GM12872 (cell line): ENCODE data around the gene NDST1.

Experiments used
- TF ChIP-seq, protein P1 (sequence below): IDR thresholded peaks from 3 replicates; pipeline ENCODE4 v1.5.1; 2011; ENCODE audit warnings: low read depth, mild to moderate bottlenecking, low read length, moderate library complexity; ENCODE audit not compliant: insufficient read depth

The NDST1 gene

DNA sequence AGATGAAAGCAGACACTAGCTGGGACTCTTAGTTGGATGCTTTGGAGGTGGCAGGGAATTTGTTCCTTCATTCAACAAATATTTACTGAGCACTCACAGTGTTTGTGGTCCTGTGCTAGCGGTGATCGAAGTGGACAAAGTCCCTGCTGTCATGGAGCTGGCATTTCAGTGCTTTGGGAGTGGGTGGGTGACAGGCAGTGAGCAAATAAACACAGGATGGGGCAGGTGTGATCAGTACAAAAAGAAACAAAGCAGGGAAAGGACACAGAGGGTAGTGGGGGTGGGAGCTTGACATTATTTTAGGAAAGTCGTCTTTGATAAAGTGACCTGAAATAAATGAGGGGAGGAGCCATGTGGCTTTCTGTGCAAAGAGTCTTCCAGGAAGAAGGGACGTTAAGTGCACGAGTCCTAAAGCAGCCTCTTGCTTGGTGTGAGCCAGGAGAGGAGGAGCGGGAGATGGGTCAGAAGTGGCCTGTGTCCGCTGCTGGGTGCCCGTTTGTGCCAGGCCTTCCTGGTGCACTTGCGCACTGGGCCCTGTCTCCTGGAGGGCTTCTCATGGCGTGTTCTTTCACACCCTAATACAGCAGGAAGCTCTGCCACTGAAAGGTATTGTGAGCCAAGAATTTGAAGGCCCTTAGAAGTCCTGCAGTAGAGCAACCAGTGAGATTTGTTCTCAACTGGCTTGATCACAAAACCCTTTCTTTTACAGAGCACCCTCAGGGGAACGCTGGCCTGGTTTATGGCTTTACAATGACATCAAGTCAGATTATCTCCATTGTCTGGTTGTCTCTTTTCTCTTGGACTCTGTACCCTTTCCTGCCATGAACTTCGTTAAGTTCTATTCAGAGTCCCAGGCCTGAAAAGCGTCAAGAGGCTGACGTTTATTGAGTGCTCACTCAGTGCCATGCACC lies 14.8 kb downstream of the NDST1 start:
- TF ChIP-seq, protein P1, sequence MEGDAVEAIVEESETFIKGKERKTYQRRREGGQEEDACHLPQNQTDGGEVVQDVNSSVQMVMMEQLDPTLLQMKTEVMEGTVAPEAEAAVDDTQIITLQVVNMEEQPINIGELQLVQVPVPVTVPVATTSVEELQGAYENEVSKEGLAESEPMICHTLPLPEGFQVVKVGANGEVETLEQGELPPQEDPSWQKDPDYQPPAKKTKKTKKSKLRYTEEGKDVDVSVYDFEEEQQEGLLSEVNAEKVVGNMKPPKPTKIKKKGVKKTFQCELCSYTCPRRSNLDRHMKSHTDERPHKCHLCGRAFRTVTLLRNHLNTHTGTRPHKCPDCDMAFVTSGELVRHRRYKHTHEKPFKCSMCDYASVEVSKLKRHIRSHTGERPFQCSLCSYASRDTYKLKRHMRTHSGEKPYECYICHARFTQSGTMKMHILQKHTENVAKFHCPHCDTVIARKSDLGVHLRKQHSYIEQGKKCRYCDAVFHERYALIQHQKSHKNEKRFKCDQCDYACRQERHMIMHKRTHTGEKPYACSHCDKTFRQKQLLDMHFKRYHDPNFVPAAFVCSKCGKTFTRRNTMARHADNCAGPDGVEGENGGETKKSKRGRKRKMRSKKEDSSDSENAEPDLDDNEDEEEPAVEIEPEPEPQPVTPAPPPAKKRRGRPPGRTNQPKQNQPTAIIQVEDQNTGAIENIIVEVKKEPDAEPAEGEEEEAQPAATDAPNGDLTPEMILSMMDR, result no peak

- TF ChIP-seq, protein P1, result peak; percentile 75
Measured at GRCh38 chr5:150523472-150524350, 15.8 kb downstream of the NDST1 start.

- TF ChIP-seq, protein P1, result no peak
Measured at GRCh38 chr5:150525163-150525562, 17.2 kb downstream of the NDST1 start.

GRCh38 chr5:150525781-150526180 lies 17.9 kb downstream of the NDST1 start:
- TF ChIP-seq, protein P1, result no peak

DNA sequence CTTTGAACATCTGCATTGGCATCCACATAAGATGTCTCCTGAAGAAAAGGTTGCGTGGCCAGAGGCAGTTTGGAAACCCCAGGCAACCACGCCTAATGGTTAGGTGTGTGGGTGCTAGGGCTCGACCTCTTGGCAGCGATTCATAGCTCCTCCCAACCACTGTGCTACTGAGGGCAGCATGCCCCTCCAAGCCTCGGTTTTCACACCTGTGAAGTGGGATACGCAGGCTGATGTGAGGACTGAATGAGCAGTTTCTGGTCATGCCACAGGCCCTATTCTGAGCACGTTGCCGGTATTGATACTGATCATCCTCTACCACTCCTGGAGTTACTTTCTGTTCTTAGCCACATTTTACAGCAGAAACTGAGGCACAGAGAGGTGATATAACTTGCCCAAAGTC lies 19.1 kb downstream of the NDST1 start:
- TF ChIP-seq, protein P1, result no peak

DNA sequence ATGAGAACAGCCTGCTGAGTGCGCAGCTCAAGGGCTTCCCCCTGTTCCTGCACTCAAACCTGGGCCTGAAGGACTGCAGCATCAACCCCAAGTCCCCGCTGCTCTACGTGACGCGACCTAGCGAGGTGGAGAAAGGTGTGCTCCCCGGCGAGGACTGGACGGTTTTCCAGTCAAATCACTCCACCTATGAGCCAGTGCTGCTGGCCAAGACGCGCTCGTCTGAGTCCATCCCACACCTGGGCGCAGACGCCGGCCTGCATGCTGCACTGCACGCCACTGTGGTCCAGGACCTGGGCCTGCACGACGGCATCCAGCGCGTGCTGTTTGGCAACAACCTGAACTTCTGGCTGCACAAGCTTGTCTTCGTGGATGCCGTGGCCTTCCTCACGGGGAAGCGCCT lies 19.9 kb downstream of the NDST1 start:
- TF ChIP-seq, protein P1, result no peak

GRCh38 chr5:150528924-150529546 lies 21.1 kb downstream of the NDST1 start:
- TF ChIP-seq, protein P1, result no peak
